ENCODE results near the gene KCNMA1. TPM values are rescaled to one million over a fixed set of nuclear protein-coding genes. Genes with fewer than 3 reads are reported as not detected.

KCNMA1 gene
- total RNA-seq, 3 donors from 2014 or later = 45.4 to 312 (median 62.4) TPM

- no peaks in the 10 kb centered on the region for H3K36me3 ChIP-seq (ENCODE audit: low read depth)
- intact Hi-C loops (cut with DNase I, micrococcal nuclease) = no loop called here
- no peak for DNase-seq
- TF ChIP-seq CTCF (IDR thresholded peaks at IDR 0.05) = no peak
- no peaks in the 10 kb centered on the region for H3K9me3 ChIP-seq
- no peaks in the 10 kb centered on the region for H3K4me1 ChIP-seq (ENCODE audit: low read depth)
- H3K4me3 ChIP-seq = no peak overlapping the region
- no peak for ATAC-seq
These were observed 450.7 kb downstream of the KCNMA1 start for GRCh38 chr10:77186936-77187335.

GRCh38 chr10:77185696-77186095 lies 451.9 kb downstream of the KCNMA1 start:
- peak; percentile 66 for ATAC-seq
- TF ChIP-seq CTCF (IDR thresholded peaks at IDR 0.05) = no peak
- intact Hi-C loops (cut with DNase I, micrococcal nuclease) = no loop called here
- no peak for DNase-seq
- Histone ChIP-seq H3K36me3 (ENCODE audit: low read depth) (no peaks in the 10 kb centered on the region), H3K4me1 (ENCODE audit: low read depth) (no peaks in the 10 kb centered on the region), H3K9me3 (no peaks in the 10 kb centered on the region), H3K4me3 (no peak overlapping the region)

GRCh38 chr10:77182803-77183202 lies 454.8 kb downstream of the KCNMA1 start:
- no peak for TF ChIP-seq CTCF (IDR thresholded peaks at IDR 0.05)
- no peaks in the 10 kb centered on the region for H3K36me3 ChIP-seq (ENCODE audit: low read depth)
- no peak for DNase-seq
- H3K4me3 ChIP-seq = no peak overlapping the region
- intact Hi-C loops (cut with DNase I, micrococcal nuclease) = no loop called here
- no peaks in the 10 kb centered on the region for H3K4me1 ChIP-seq (ENCODE audit: low read depth)
- no peaks in the 10 kb centered on the region for H3K9me3 ChIP-seq
- no peak for ATAC-seq

- H3K4me3 ChIP-seq = no peak overlapping the region
- TF ChIP-seq CTCF (IDR thresholded peaks at IDR 0.05) = no peak
- ATAC-seq (no peak), DNase-seq (no peak)
- no peaks in the 10 kb centered on the region for H3K36me3 ChIP-seq (ENCODE audit: low read depth)
- intact Hi-C loops (cut with DNase I, micrococcal nuclease) = no loop called here
- no peaks in the 10 kb centered on the region for H3K9me3 ChIP-seq
- no peaks in the 10 kb centered on the region for H3K4me1 ChIP-seq (ENCODE audit: low read depth)
These were observed 456.8 kb downstream of the KCNMA1 start for GRCh38 chr10:77180794-77181193.

GRCh38 chr10:77180104-77180503 lies 457.5 kb downstream of the KCNMA1 start:
- no peaks in the 10 kb centered on the region for H3K36me3 ChIP-seq (ENCODE audit: low read depth)
- no peak for TF ChIP-seq CTCF (IDR thresholded peaks at IDR 0.05)
- DNase-seq = no peak
- no peak overlapping the region for H3K4me3 ChIP-seq
- no peaks in the 10 kb centered on the region for H3K4me1 ChIP-seq (ENCODE audit: low read depth)
- no peak for ATAC-seq
- intact Hi-C loops (cut with DNase I, micrococcal nuclease) = no loop called here
- no peaks in the 10 kb centered on the region for H3K9me3 ChIP-seq
